Astrocyte of the spinal cord (primary cell): ENCODE measurements around the gene CRTC3.
A peak's percentile ranks its signal among the peaks of the same experiment; 100 is the strongest.

Experiments
- DNase-seq: peaks from one replicate; pipeline ENCODE4 v3.0.0; 2011; ENCODE audit warnings: low read depth, low spot score
- H3K4me3 ChIP-seq: 2 replicates; pipeline ENCODE4 v1.5.1; 2011; ENCODE audit warnings: low read depth, mild to moderate bottlenecking, low read length, moderate library complexity
- CTCF ChIP-seq: IDR thresholded peaks from 2 replicates; pipeline ENCODE4 v1.5.1; 2012; ENCODE audit warnings: low read depth, mild to moderate bottlenecking, low read length, inconsistent platforms
- in situ Hi-C: cut with HindIII; loops from 2 replicates; pipeline ENCODE4 v1.10.0; 2017; ENCODE audit warnings: low sequenced_read_pairs

The CRTC3 gene

GRCh38 chr15:90535254-90535653 is 5.5 kb downstream of the CRTC3 start:
- TF ChIP-seq CTCF, result no peak
- no peak overlapping the region for H3K4me3 ChIP-seq
- in situ Hi-C loops, result no loop called here
- DNase-seq, result no peak

GRCh38 chr15:90539789-90540188 is 10.1 kb downstream of the CRTC3 start:
- TF ChIP-seq CTCF, result no peak
- H3K4me3 ChIP-seq, result no peak overlapping the region
- no peak for DNase-seq
- in situ Hi-C loops, result no loop called here

- no peak for TF ChIP-seq CTCF
- in situ Hi-C loops, result no loop called here
- no peak overlapping the region for H3K4me3 ChIP-seq
- no peak for DNase-seq
Measured at GRCh38 chr15:90540768-90541167, 11.0 kb downstream of the CRTC3 start.

- in situ Hi-C loops, result no loop called here
- TF ChIP-seq CTCF, result peak; percentile 3
- no peak for DNase-seq
- H3K4me3 ChIP-seq, result no peak overlapping the region
Measured at GRCh38 chr15:90545095-90545494, 15.4 kb downstream of the CRTC3 start.

GRCh38 chr15:90547540-90547939 is 17.8 kb downstream of the CRTC3 start:
- in situ Hi-C loops, result no loop called here
- H3K4me3 ChIP-seq, result no peak overlapping the region
- no peak for DNase-seq
- TF ChIP-seq CTCF, result no peak

GRCh38 chr15:90550919-90551318 is 21.2 kb downstream of the CRTC3 start:
- no peak for DNase-seq
- in situ Hi-C loops, result no loop called here
- H3K4me3 ChIP-seq, result no peak overlapping the region
- no peak for TF ChIP-seq CTCF
